ENCODE results near the gene IQCH. TPM values are rescaled to one million over a fixed set of nuclear protein-coding genes. Genes with fewer than 3 reads are reported as not detected.
A peak's percentile ranks its signal among the peaks of the same experiment; 100 is the strongest.
"Not testable (repeated sequence)": the region's sequence is repeated elsewhere in the genome, so short reads cannot be mapped to it uniquely, and the experiment has no call there.

Gene IQCH
- total RNA-seq, 1 donor from 2014 or later = 1.4 TPM

DNA sequence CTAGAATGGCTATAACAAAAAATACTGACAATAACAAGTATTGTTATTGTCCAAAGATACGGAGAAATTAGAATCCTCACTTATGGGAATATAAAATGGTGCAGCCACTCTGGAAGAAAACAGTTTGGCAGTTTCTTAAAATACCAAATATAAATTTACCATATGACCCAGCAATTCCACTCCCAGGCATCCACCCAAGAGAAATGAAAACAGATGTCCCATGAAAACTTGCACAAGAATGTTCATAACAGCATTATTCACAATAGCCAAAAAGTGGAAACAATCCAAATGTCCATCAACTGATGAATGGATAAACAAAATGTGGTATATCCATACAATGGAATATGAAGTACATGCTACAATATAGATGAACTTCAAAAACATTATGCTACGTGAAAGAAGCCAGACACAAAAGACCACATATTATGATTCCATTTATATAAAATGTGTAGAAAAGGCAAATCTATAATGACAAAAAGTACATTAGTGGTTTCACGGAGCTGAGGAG lies 9.6 kb upstream of the IQCH start:
- no peak for DNase-seq (ENCODE audit: low spot score)
- no peak for ATAC-seq

DNA sequence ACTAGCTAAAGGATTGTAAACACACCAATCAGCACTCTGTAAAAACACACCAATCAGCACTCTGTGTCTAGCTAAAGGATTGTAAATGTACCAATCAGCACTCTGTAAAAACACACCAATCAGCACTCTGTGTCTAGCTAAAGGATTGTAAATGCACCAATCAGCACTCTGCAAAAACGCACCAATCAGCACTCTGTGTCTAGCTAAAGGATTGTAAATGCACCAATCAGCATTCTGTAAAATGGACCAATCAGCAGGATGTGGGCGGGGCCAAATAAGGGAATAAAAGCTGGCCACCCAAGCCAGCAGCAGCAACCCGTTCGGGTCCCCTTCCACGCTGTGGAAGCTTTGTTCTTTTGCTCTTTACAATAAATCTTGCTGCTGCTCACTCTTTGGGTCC lies 8.0 kb upstream of the IQCH start:
- ATAC-seq = not testable (repeated sequence)

DNA sequence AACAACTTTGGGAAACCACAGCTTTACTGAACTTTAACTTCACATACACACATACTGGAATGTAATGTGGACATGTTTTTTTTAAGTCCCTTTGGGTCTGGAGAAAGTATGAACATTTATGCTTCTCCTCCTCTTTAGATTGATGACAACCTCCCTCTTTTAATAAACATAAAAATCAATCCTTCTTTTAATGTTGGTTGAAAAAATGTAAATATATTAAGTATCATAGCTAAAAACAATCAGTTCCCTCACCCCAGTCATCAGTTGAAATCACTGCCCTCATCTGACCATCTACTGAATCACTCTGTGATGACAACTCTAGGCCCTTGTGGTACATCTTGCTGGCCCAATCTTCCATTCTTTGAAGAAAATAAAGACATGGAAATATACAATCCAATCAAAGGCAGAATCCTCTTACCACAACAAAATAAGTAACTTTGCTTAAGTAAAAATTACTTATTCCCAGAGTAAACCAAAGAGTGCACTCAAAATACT lies 6.5 kb upstream of the IQCH start:
- no peak for ATAC-seq
- DNase-seq (ENCODE audit: low spot score) = no peak

More for the DNA sequence above, 8.0 kb upstream of the IQCH start:
- not testable (repeated sequence) for DNase-seq (ENCODE audit: low spot score)

DNA sequence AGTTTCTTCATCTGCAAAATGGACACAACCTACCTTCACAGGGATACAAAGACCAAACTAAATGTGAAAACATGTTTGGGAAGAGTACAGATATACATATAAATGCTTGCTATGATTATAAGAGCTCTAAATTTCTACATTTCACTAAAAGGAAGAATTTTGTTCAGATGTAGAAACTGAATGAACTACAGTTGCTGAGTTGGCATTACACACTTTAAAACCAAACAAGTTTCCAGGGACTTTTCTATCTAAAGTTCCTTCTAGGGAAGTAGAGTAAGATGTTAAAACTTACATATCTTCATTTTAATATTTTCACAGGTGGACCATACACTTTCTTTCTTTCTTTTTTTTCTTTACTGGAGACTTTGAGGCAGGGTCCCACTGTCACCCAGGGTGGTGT lies 4.8 kb upstream of the IQCH start:
- ATAC-seq (no peak), DNase-seq (ENCODE audit: low spot score) (no peak)

DNA sequence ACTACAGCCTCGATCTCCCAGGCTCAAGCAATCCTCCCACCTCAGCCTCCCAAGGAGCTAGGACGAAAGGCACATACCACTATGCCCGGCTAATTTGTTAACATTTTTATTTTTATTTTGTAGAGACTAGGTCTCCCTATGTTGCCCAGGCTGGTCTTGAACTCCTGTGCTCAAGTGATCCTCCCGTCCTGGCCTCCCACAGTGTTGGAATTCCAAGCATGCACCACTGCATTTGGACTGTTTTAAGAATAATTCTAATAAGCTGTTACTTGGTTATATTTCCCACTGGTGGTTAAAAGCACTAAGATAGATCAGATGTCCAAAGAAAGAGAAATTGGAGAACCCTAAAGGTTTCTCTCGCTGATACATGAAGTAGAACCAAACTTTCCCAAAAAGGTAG lies 3.3 kb upstream of the IQCH start:
- ATAC-seq = no peak
- DNase-seq (ENCODE audit: low spot score) = no peak

DNA sequence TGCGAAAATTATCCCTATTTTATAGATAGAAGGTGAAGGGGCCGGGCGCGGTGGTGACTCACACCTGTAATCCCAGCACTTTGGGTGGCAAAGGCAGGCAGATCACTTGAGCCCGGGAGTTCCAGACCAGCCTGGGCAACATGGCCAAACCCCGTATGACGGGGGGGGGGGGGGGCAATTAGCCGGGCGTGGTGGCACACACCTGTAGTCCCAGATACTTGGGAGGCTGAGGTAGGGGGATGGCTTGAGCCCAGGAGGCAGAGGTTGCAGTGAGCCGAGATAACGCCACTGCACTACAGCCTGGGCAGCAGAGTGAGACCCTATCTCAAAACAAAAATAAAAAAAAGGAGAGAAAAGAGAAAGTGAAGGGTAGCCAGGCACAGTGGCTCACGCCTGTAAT lies 1.5 kb upstream of the IQCH start:
- DNase-seq (ENCODE audit: low spot score) = no peak

DNA sequence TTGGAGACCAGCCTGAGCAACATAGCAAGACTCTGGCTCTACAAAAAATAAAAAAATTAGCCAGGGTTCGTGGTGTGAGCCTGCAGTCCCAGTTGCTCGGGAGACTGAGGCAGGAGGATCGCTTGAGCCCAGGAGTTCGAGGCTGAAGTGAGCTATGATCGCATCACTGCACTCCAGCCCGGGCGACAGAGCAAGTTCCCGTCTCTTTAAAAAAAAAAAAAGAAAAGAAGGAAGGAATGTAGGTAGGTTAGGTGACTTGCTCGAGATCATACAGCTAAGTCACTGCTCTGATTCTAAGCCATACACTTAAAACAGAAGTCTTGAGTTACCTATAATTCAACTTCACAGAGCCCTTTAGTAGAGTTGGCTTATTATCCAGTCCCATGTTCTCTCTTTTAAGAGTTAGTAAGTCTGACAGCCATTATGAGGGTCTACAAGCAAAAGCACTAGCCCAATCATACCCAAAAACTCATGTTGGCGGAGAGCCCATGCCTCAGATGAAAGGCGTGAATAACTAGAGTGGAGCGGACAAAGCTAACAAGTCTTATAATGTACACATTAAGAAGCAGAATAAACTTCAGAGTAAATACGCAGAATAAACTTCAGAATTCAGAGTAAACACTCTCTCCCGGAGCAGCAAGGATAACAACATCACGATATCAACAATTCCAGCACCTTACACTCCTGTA lies 893 bp upstream of the IQCH start:
- ATAC-seq = no peak
- DNase-seq (ENCODE audit: low spot score) = no peak

More for the DNA sequence above, 1.5 kb upstream of the IQCH start:
- no peak for ATAC-seq

DNA sequence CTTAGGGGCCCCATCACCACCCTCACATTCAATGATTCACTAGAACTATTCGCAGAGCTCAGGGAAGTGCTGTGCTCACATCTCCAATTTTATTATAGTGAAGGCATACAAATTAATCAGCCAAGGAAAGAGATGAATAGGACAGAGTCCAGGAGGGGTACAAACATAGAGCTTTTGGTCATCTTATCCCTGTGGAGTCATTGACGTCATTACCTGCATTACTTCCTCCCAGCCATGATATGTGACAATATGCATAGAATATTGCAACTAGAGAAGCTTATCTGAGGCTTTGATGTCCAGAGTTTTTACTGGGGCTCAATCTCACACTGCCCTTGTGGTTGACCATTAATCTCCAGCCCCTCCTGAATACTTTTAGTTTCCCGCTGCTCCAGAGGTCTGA lies 1.5 kb downstream of the IQCH start:
- no peak for ATAC-seq
- no peak for DNase-seq (ENCODE audit: low spot score)

DNA sequence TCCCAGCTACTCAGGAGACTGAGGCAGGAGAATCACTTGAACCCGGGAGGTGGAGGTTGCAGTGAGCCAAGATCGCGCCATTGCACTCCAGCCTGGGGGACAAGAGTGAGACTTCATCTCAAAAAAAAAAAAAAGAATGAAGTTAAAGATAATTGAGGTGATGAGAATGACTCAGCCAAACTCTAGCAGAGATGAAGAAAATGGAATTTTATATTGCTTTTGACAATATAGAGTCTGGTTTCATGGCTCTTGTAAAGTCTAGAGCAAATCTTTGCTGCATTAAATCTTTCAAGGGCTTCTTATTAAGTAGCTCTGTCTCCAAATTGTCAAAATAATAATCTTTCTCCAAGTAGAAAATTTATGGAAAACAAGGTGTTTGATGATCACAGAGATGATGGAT lies 3.8 kb downstream of the IQCH start:
- not testable (repeated sequence) for ATAC-seq; DNase-seq (ENCODE audit: low spot score)

DNA sequence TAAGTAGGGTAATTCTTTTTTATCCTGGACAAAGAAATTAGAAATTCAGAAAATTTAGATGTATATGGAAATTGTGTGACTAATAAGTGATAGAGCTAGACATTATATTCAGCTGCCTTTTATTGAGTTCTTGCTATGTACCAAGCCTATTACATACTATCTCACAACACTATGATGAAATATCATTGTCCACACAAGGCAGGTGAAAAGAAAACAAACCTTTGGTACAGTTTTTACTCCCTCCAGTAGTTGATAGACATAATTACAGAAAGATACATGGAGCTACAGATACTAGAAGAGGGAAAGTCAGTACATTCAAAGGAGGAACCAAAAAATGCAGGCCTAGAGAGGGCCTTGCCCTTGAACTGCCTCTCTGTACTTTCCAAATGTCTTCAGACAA lies 4.8 kb downstream of the IQCH start:
- ATAC-seq (peak; percentile 57), DNase-seq (ENCODE audit: low spot score) (no peak)

DNA sequence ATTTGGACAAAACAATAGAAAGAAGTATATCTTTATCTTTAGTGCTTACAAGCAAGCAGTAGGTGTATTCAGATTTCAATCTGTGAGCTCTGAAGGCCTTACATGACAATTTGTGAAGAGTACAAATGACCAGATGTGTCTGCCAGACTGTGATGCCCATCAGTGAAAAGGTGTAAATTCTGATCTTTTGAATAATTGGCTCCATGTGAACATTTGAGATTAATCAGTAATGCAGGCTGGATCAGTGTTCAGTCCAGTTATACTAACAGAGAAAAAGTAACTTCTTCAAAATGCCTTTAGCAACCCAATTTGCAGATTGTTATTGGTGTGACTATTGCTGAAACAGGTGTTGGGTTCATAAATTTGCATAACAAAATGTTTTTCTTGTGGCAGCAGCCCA lies 5.2 kb downstream of the IQCH start:
- ATAC-seq (peak; percentile 74), DNase-seq (ENCODE audit: low spot score) (no peak)

DNA sequence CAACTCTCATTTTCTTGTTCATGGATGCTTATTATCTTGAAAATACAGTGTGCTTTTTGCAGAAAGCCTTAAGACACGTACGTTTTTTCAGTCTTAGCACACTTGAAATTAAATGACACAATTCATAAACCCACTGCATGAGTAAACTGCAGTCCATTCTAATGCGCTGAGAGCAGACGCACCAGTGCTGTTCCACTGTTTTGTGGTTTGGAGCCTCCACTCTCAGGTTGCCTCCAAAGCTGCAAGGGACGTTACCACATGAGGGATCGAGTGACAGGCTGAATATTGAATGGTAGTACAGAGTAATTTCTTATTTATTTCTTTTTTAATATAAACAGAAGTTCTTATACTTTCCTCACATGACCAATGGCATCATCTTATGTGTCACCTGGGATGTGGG lies 12.3 kb downstream of the IQCH start:
- no peak for DNase-seq (ENCODE audit: low spot score)
- no peak for ATAC-seq

DNA sequence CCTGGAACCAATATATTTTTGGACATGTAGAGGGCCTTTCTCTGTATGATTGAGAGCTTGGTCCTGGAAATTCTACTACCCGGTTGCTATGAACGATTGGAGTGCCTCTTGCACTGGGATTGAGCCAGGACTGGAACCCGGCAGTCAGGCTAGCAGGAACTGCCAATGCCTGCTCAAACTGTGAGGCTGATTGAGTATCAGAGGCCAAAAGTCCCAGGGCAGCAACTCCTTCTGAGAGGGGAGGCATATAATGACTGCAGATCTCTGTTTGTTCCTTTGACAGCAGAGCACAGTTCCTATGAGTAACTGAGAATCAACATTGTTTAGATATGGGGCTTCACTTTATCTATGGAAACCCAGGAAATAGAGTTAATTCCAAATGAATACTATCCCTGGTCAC lies 12.9 kb downstream of the IQCH start:
- ATAC-seq (no peak), DNase-seq (ENCODE audit: low spot score) (no peak)

DNA sequence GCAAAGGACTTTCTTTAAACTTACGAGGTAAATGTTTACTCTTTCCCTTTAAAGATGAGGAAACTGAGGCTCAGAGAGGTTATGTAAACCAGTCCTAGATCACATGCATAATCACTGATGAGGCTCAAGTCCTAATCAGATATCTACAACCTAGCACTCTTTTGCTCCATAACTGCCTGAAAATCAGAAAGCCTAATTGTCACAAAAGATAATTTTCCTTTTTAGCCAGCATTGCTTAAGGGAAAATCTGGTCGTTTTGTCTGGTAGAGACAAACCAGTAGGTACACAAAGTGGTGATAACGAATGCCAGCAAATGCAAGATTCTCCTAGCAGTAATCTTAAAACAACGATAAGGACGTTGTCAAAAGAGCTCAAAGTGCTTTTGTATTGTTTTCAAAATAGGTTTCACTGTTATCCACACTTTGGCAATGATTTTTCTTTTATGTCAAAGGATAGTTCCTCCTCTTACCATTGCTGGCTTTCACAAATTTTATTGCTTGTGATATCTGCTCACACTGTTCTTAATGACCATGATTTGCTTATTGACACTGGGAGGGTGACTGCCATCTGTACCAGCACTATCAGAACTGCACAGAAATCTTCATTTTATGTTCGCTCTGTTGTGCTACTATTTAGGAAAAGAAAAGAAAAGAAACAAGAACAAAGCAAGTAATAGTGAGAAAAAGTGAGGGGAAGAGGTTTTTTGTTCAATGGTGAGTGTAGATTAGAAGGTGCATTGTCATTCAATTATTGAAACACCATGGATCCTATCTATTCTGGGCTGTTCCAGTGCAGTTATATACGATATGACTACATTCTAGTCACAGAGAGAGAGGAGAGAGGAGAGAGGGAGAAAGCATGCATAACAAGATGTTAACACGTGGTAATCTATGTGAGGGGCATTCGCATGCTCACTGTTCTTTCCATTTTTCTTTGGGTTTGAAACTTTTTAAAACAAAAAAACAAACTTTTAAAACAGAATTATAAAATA lies 13.7 kb downstream of the IQCH start:
- ATAC-seq (no peak), DNase-seq (ENCODE audit: low spot score) (no peak)

DNA sequence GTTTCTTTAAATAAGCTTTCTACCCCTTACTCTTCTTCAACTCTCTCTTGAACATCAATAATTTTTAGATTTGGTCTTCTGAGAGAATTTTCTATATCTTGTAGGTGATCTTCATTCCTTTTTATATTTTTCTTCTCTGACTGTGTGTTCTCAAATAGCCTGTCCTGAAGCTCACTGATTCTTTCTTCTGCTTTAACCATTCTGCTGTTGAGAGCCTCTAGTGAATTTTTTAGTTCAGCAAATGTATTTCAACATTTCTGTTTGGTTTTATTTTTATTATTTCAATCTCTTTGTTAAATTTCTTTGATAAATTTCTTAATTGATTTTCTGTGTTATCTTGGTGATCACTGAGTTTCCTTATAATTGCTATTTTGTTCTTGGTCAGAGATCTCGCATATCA lies 19.6 kb downstream of the IQCH start:
- DNase-seq (ENCODE audit: low spot score) (no peak), ATAC-seq (no peak)

DNA sequence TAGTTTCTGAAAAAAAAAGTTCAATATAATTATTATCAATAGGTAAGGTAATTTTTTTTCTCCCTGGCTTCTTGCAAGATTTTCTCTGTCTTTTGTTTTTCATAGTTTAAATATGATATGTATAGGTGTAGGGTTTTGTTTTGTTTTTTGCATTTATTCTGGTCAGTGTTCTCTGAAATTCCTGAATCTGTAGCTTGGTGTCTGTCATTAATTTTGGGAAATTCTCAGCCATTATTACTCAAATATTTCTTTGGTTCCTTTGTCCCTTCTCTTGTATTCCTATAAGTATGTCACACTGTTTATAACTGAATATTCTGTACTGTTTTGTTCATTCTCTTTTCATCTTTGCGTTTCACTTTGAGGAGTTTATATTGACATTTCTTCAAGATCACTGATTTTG lies 22.1 kb downstream of the IQCH start:
- no peak for DNase-seq (ENCODE audit: low spot score)
- no peak for ATAC-seq

DNA sequence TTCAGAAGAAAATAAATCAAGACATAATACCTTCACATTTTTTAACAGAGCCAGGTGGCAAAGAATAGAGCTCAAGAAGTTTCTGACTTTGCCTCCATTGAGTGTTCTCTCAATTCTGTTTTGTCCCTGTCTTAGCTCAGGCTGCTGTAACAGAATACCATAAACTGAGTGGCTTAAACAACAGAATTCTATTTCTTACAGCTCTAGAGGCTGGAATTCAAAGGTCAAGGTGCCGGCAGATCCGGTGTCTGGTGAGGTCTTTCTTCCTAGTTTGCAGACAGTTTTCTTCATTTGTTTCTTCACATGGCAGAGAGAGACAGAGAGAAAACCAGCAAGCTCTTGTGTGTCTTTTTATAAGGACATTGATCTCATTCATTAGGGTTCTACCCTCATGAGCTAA lies 25.6 kb downstream of the IQCH start:
- ATAC-seq (no peak), DNase-seq (ENCODE audit: low spot score) (no peak)

DNA sequence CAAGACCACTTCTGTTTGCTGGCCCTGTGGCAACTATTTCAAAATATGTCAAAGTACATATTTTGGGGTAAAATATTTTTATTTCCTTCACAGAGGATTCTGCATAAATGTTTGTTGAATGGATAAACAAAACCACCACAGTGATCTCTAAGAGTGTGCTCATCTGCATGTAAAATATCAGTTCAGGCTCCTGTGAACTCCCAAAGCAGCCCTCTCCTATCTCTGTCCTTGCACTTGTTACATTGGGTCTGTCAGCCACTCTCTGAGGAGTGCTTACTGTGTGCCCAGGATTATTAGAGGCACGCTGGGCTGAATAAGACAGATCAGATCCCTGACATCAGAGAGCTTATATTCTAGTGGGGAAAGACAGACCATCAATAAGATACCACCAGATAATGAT lies 27.1 kb downstream of the IQCH start:
- ATAC-seq (no peak), DNase-seq (ENCODE audit: low spot score) (no peak)

DNA sequence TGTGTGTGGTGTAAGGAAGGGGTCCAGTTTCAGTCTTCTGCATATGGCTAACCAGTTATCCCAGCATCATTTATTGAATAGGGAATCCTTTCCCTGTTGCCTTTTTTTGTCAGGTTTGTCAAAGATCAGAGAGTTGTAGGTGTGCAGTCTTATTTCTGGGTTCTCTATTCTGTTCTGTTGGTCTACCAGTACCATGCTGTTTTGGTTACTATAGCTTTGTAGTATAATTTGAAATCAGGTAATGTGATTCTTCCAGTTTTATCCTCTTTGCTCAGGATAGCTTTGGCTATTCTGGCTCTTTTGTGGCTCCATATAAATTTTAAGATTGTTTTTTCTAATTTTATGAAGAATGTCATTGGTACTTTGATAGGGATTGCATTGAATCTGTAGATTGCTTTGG lies 31.0 kb downstream of the IQCH start:
- not testable (repeated sequence) for ATAC-seq; DNase-seq (ENCODE audit: low spot score)

DNA sequence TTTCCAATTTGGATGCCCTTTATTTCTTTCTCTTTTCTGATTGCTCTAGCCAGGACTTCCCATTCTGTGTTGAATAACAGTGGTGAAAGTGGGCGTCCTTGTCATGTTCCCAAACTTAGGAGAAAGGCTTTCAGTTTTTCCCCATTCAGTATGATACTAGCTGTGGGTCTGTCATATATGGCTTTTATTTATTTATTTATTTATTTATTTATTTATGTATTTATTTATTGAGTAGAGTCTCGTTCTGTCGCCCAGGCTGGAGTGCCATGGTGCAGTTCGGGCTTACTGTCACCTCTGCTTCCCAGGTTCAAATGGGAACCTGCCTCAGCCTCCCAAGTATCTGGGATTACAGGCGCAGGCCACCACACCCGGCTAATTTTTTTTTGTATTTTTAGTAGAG lies 31.8 kb downstream of the IQCH start:
- DNase-seq (ENCODE audit: low spot score); ATAC-seq: not testable (repeated sequence)

DNA sequence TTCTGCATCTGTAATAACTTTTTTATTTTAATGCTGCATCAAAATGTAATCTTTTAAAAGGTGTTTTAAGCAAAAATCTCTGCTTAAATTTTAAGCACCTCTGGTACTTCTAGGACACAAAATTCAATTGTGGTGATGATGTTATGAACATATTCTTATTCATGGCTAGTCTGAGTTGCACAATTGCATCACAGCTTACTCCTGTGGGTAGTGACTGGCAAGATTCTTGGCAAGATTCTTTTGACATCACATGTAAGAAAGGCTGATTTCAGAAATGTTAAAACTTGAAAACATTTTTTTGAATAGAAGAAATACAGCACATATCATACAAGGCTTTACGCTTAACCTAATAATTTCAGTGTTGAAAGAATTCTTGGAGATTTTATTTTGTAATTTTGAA lies 35.7 kb downstream of the IQCH start:
- ATAC-seq (no peak), DNase-seq (ENCODE audit: low spot score) (no peak)

DNA sequence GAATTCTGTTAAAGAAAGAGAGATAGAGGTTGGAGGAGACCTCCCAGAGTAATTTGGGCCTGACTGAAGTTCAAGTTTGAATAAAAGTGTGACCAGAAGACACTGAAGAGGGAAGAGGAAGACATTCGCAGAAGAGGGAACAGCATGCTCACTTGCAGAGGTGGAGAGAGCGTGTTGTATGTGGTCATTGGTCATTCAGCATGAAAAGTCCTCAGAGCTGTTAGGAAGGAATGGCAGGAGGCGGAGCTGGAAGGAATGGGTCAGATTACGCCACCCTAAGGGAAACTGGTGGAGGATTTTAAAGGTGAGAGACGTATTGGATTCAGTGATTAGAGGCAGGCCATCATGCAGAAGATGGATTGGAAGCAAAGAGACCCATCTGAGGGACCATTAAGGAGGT lies 41.6 kb downstream of the IQCH start:
- ATAC-seq = no peak
- DNase-seq (ENCODE audit: low spot score) = no peak

Data from left lobe of liver (tissue), 2 donors.